ENCODE measurements around the gene KCNB1. TPM values are rescaled to one million over a fixed set of nuclear protein-coding genes. Genes with fewer than 3 reads are reported as not detected.

Gene KCNB1
- total and polyA plus RNA-seq, 2 of the 4 experiments (the other 2 are of a cell fraction), result 0.05 TPM; not detected in 1

GRCh38 chr20:49399329-49399728, 83.1 kb downstream of the KCNB1 start:
- in situ Hi-C loops (cut with MboI; ENCODE audit: low sequenced_read_pairs), result no loop called here
- Histone ChIP-seq H3K36me3 (ENCODE audit: control insufficient read depth, insufficient read depth, low read length) (no peaks in the 10 kb centered on the region), H3K4ac (ENCODE audit: low read depth, low read length) (no peak overlapping the region), H4K20me1 (ENCODE audit: insufficient read depth, low read length) (no peaks in the 10 kb centered on the region), H4K8ac (ENCODE audit: low read depth in 2 of 2, low read length in 2 of 2) (no peak overlapping the region), H4K91ac (ENCODE audit: insufficient read depth, low read depth, low read length) (no peak overlapping the region), H3K14ac (replicated peaks; ENCODE audit: low read depth, low read length) (no peak overlapping the region), H2BK120ac (ENCODE audit: low read depth, low read length) (no peak overlapping the region), H3K27ac (ENCODE audit: insufficient read depth, low read length) (no peak overlapping the region), H3K4me2 (ENCODE audit: low read depth, low read length) (no peak overlapping the region), H3K4me3 (ENCODE audit: insufficient read depth, low read depth, low read length) (no peak overlapping the region), H3K23ac (ENCODE audit: low read depth, low read length) (no peak overlapping the region), H3K56ac (ENCODE audit: extremely low read depth, insufficient read depth, low read length) (no peak overlapping the region), H2AK9ac (replicated peaks; ENCODE audit: low read depth, low read length, poor library complexity) (no peak overlapping the region), H2BK5ac (ENCODE audit: low read depth, low read length, poor library complexity, severe bottlenecking) (no peak overlapping the region), H2BK20ac (ENCODE audit: low read depth, low read length) (no peak overlapping the region), H2AFZ (replicated peaks; ENCODE audit: low read length, poor library complexity) (no peak overlapping the region), H3K18ac (ENCODE audit: low read depth, low read length) (no peak overlapping the region), H3K79me1 (ENCODE audit: low read depth in 1 of 2, low read length in 2 of 2) (no peaks in the 10 kb centered on the region), H3K9me1 (ENCODE audit: insufficient read depth, low read length) (0 out of 2 replicates have a peak, but pooled peaks cover 2% of the 10 kb centered on the region), H3K9me3 (ENCODE audit: control insufficient read depth, insufficient read depth, low read length) (peaks cover 1% of the 10 kb centered on the region; the same call in 1 of the 2 replicates), H3K4me1 (ENCODE audit: control insufficient read depth, insufficient read depth, low read length) (peaks cover 3% of the 10 kb centered on the region), H3K27me3 (ENCODE audit: control insufficient read depth, insufficient read depth, low read length) (peaks cover 24% of the 10 kb centered on the region), H2BK15ac (ENCODE audit: low read depth, low read length) (no peak overlapping the region), H4K5ac (ENCODE audit: low read depth, low read length) (no peak overlapping the region), H3K9ac (ENCODE audit: low read depth, low read length) (no peak overlapping the region), H2AK5ac (ENCODE audit: low read depth, low read length) (no peak overlapping the region)
- ATAC-seq (ENCODE audit: low read depth) (no peak), DNase-seq (peak; percentile 5)
- POLR2A ChIA-PET (ENCODE audit: unreplicated experiment), result no interaction called here
- dilution Hi-C loops (cut with HindIII; ENCODE audit: low sequenced_read_pairs, unreplicated experiment), result no loop called here
- WGBS, 2 experiments (ENCODE audit: extremely low coverage in 2 of 2, insufficient read length in 1 of 2), result no CpG with 5 or more reads among the region's 5 CpGs
- intact Hi-C loops (cut with micrococcal nuclease), result no loop called here
- TF ChIP-seq, protein P1, sequence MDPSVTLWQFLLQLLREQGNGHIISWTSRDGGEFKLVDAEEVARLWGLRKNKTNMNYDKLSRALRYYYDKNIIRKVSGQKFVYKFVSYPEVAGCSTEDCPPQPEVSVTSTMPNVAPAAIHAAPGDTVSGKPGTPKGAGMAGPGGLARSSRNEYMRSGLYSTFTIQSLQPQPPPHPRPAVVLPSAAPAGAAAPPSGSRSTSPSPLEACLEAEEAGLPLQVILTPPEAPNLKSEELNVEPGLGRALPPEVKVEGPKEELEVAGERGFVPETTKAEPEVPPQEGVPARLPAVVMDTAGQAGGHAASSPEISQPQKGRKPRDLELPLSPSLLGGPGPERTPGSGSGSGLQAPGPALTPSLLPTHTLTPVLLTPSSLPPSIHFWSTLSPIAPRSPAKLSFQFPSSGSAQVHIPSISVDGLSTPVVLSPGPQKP (IDR thresholded peaks at IDR 0.05; ENCODE audit: borderline replicate concordance, low read depth, low read length), result no peak
- TF ChIP-seq CHD1 (IDR thresholded peaks at IDR 0.05; ENCODE audit: low read depth, low read length) (no peak), FOS (IDR thresholded peaks at IDR 0.05; ENCODE audit: low read depth, low read length) (no peak), CEBPB (IDR thresholded peaks at IDR 0.05; ENCODE audit: low read depth, low read length) (no peak), MAFK (IDR thresholded peaks at IDR 0.05; ENCODE audit: low read depth, low read length) (no peak), BHLHE40 (IDR thresholded peaks at IDR 0.05; ENCODE audit: low read depth, low read length) (no peak), RCOR1 (IDR thresholded peaks at IDR 0.05; ENCODE audit: insufficient replicate concordance, low read length) (no peak), USF2 (IDR thresholded peaks at IDR 0.05; ENCODE audit: low read depth, low read length) (no peak), MAZ (IDR thresholded peaks at IDR 0.05; ENCODE audit: borderline replicate concordance, low read depth, low read length) (no peak), POLR2A (IDR thresholded peaks at IDR 0.05; ENCODE audit: low read depth, low read length) (no peak)
- no TSS peak for BruUV-seq (replicated peaks)
- CTCF ChIA-PET, result no interaction called here

Data from IMR-90 (cell line).